OCI-LY1 (cell line): Measurements from ENCODE around the gene RECK.

ENCODE experiments used
- H2AFZ ChIP-seq: fragments of 200-600 bp; sonication (generic), shearing (Covaris generic); 2 replicates; pipeline ENCODE4 v1.6.0; 2014; ENCODE audit warnings: antibody characterized with exemption, mild to moderate bottlenecking, low read length
- H3F3A ChIP-seq: fragments of 200-600 bp; sonication (generic), shearing (Covaris generic); 2 replicates; pipeline ENCODE4 v1.6.0; 2014; ENCODE audit warnings: mild to moderate bottlenecking, antibody characterized with exemption, low read length, moderate library complexity; ENCODE audit not compliant: insufficient read depth
- H3K27ac ChIP-seq: fragments of 200-600 bp; sonication (generic); 2 replicates; pipeline ENCODE4 v1.5.1; 2014; ENCODE audit warnings: low read length, mixed run types, mild to moderate bottlenecking, low read depth; ENCODE audit not compliant: poor library complexity, severe bottlenecking
- H3K27me3 ChIP-seq: fragments of 200-600 bp; sonication (generic); 2 replicates; pipeline ENCODE4 v1.6.0; 2014; ENCODE audit warnings: antibody characterized with exemption, mild to moderate bottlenecking, low read length, moderate library complexity; ENCODE audit not compliant: insufficient read depth
- H3K36me3 ChIP-seq: fragments of 200-600 bp; sonication (generic); 2 replicates; pipeline ENCODE4 v1.6.1; 2014; ENCODE audit warnings: mild to moderate bottlenecking, antibody characterized with exemption, low read length, moderate library complexity, mixed read lengths; ENCODE audit not compliant: insufficient read depth
- H3K4me1 ChIP-seq: fragments of 200-600 bp; sonication (generic); 2 replicates; pipeline ENCODE4 v1.5.1; 2014; ENCODE audit warnings: mild to moderate bottlenecking, low read length, moderate library complexity; ENCODE audit not compliant: insufficient read depth, severe bottlenecking
- H3K4me2 ChIP-seq: fragments of 200-600 bp; sonication (generic), shearing (Covaris generic); 2 replicates; pipeline ENCODE4 v1.6.1; 2014; ENCODE audit warnings: low read length
- H3K4me3 ChIP-seq: fragments of 200-600 bp; sonication (generic); 2 replicates; pipeline ENCODE4 v1.5.1; 2014; ENCODE audit warnings: low read length, low read depth, mild to moderate bottlenecking, mixed read lengths; ENCODE audit not compliant: poor library complexity, severe bottlenecking
- H3K79me2 ChIP-seq: fragments of 200-600 bp; shearing (Covaris generic); 2 replicates; pipeline ENCODE4 v1.6.1; 2016; ENCODE audit warnings: mixed run types, low read length, mixed read lengths; ENCODE audit not compliant: insufficient read depth
- H3K9ac ChIP-seq: fragments of 200-600 bp; sonication (generic), shearing (Covaris generic); 2 replicates; pipeline ENCODE4 v1.6.1; 2014; ENCODE audit warnings: mild to moderate bottlenecking, low read length, mixed read lengths
- H3K9me2 ChIP-seq: fragments of 200-600 bp; sonication (generic), shearing (Covaris generic); 2 replicates; pipeline ENCODE4 v1.6.1; 2014; ENCODE audit warnings: low read depth, mild to moderate bottlenecking, low read length, mixed read lengths
- H3K9me3 ChIP-seq: fragments of 200-600 bp; shearing (Covaris generic); 2 replicates; pipeline ENCODE4 v1.6.1; 2014; ENCODE audit warnings: low read length, mixed read lengths
- H4K20me1 ChIP-seq: fragments of 200-600 bp; sonication (generic), shearing (Covaris generic); 2 replicates; pipeline ENCODE4 v1.6.0; 2016; ENCODE audit warnings: mild to moderate bottlenecking, low read length; ENCODE audit not compliant: insufficient read depth
- CTCF ChIP-seq: fragments of 200-600 bp; sonication (generic), shearing (Covaris generic); IDR thresholded peaks from 2 replicates; pipeline ENCODE4 v1.5.1; 2017; ENCODE audit warnings: mild to moderate bottlenecking, antibody characterized with exemption, low read length, moderate library complexity, mixed read lengths
- EZH2 ChIP-seq: fragments of 200-600 bp; sonication (generic), shearing (Covaris generic); IDR thresholded peaks from 2 replicates; pipeline ENCODE4 v1.8.0; 2017; ENCODE audit warnings: borderline replicate concordance, mixed run types, mild to moderate bottlenecking, antibody characterized with exemption, low read length, moderate library complexity, mixed read lengths

Gene RECK

DNA sequence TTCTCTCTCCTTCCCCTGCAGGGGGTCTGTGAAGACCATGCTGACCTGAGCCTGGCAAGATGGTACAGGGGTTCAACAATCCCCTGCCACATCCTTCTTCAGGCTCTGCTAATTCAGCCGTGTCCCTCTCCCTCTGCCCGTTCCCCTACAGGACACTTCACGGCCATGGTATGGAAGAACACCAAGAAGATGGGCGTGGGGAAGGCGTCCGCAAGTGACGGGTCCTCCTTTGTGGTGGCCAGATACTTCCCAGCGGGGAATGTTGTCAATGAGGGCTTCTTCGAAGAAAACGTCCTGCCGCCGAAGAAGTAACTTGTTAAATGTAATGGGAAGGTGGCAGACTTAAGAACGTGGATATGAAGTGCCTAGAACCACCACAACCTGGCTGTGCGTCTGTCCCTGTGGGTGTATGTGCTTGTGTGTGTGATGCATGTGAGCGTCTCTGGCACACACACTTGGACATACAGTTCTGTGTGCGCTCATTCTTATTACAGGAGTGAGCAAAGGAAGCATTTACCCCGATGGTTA is 125.6 kb downstream of the RECK start:
- no peak overlapping the region for H3K4me2 ChIP-seq
- H3K9me2 ChIP-seq = no peaks in the 10 kb centered on the region
- no peak overlapping the region for H3K4me3 ChIP-seq
- H3K4me1 ChIP-seq = peaks cover 9% of the 10 kb centered on the region
- H3K79me2 ChIP-seq = no peaks in the 10 kb centered on the region
- no peak for TF ChIP-seq EZH2
- TF ChIP-seq CTCF = no peak
- H3K27ac ChIP-seq = no peak overlapping the region
- H3K27me3 ChIP-seq = 0 out of 2 replicates have a peak, but pooled peaks cover 9% of the 10 kb centered on the region
- H3K9me3 ChIP-seq = no peaks in the 10 kb centered on the region
- H3K9ac ChIP-seq = no peak overlapping the region
- no peaks in the 10 kb centered on the region for H4K20me1 ChIP-seq
- no peaks in the 10 kb centered on the region for H3K36me3 ChIP-seq
- no peak overlapping the region for H2AFZ ChIP-seq
- no peaks in the 10 kb centered on the region for H3F3A ChIP-seq

DNA sequence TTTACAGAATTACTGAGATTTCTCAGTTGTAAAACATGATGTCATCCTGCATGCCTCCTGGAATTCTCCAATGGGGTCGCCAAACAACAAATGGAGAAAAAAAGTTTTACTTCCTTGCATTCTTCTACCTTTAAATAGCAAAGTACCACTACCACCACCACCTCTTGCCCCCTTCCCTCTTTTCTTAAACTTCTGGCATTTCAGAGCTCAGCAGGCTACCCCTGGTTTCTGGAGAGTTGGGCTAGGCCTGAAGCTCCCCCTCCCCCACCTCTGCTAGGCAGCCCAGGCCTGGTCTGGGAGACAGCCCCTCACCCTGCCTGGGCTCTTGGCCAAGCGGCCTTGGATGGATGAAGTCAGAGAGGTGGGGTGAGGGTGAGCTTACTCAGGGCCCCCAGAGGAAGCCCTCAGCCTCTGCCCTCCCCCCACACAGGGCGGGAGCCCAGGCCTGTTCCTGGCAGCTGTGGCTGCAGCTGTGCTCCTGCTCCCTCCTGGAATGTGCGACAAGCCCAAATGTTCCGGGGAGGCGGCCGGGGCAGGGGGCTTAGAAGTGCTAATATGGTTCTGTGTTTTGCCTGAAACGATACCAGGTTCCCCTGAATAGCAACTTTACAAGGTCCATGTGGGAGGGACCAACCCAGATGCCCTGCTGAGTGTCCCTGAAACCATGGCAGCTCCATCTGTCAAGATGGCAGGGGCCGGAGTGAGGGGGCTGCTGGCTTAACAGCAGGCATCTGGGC is 126.5 kb downstream of the RECK start:
- Histone ChIP-seq H2AFZ (no peak overlapping the region), H3K27ac (no peak overlapping the region), H3K27me3 (0 out of 2 replicates have a peak, but pooled peaks cover 9% of the 10 kb centered on the region), H3F3A (no peaks in the 10 kb centered on the region), H3K9me3 (no peaks in the 10 kb centered on the region), H3K36me3 (no peaks in the 10 kb centered on the region), H3K4me3 (no peak overlapping the region), H3K79me2 (no peaks in the 10 kb centered on the region), H3K4me1 (peaks cover 9% of the 10 kb centered on the region), H3K9me2 (no peaks in the 10 kb centered on the region), H4K20me1 (no peaks in the 10 kb centered on the region), H3K4me2 (no peak overlapping the region), H3K9ac (no peak overlapping the region)
- TF ChIP-seq CTCF (no peak), EZH2 (no peak)

- no peaks in the 10 kb centered on the region for H3K9me2 ChIP-seq
- no peak overlapping the region for H3K9ac ChIP-seq
- peaks cover 9% of the 10 kb centered on the region for H3K4me1 ChIP-seq
- 0 out of 2 replicates have a peak, but pooled peaks cover 9% of the 10 kb centered on the region for H3K27me3 ChIP-seq
- H3K27ac ChIP-seq = no peak overlapping the region
- H3K79me2 ChIP-seq = no peaks in the 10 kb centered on the region
- no peaks in the 10 kb centered on the region for H4K20me1 ChIP-seq
- H3K9me3 ChIP-seq = no peaks in the 10 kb centered on the region
- H3F3A ChIP-seq = no peaks in the 10 kb centered on the region
- H3K36me3 ChIP-seq = no peaks in the 10 kb centered on the region
- no peak overlapping the region for H3K4me2 ChIP-seq
- no peak overlapping the region for H3K4me3 ChIP-seq
- TF ChIP-seq CTCF (no peak), EZH2 (no peak)
- H2AFZ ChIP-seq = no peak overlapping the region
These were observed 127.1 kb downstream of the RECK start for GRCh38 chr9:36163786-36164170.
